ENCODE measurements around the gene CAV1. TPM values are rescaled to one million over a fixed set of nuclear protein-coding genes. Genes with fewer than 3 reads are reported as not detected.

The CAV1 gene
- total RNA-seq, 1 donor from 2014 or later, result 66.7 TPM

GRCh38 chr7:116505823-116506222 lies 19.0 kb upstream of the CAV1 start:
- no peak overlapping the region for H3K4me3 ChIP-seq (ENCODE audit: low read depth, low read length)
- DNase-seq (ENCODE audit: low read depth), result no peak
- TF ChIP-seq CTCF (conservative IDR thresholded peaks at IDR 0.05; ENCODE audit: low read depth, low read length), result no peak

- TF ChIP-seq CTCF (conservative IDR thresholded peaks at IDR 0.05; ENCODE audit: low read depth, low read length), result no peak
- DNase-seq (ENCODE audit: low read depth), result no peak
- no peak overlapping the region for H3K4me3 ChIP-seq (ENCODE audit: low read depth, low read length)
Measured at GRCh38 chr7:116509982-116510579, 14.8 kb upstream of the CAV1 start.

GRCh38 chr7:116510795-116511194 lies 14.0 kb upstream of the CAV1 start:
- no peak overlapping the region for H3K4me3 ChIP-seq (ENCODE audit: low read depth, low read length)
- TF ChIP-seq CTCF (conservative IDR thresholded peaks at IDR 0.05; ENCODE audit: low read depth, low read length), result no peak
- no peak for DNase-seq (ENCODE audit: low read depth)

GRCh38 chr7:116511552-116512519 lies 13.0 kb upstream of the CAV1 start:
- no peak for DNase-seq (ENCODE audit: low read depth)
- H3K4me3 ChIP-seq (ENCODE audit: low read depth, low read length), result peak overlapping the region; percentile 17
- TF ChIP-seq CTCF (conservative IDR thresholded peaks at IDR 0.05; ENCODE audit: low read depth, low read length), result no peak

GRCh38 chr7:116512520-116513188 lies 12.2 kb upstream of the CAV1 start:
- no peak overlapping the region for H3K4me3 ChIP-seq (ENCODE audit: low read depth, low read length)
- DNase-seq (ENCODE audit: low read depth), result no peak
- no peak for TF ChIP-seq CTCF (conservative IDR thresholded peaks at IDR 0.05; ENCODE audit: low read depth, low read length)

GRCh38 chr7:116515584-116515983 lies 9.3 kb upstream of the CAV1 start:
- no peak for DNase-seq (ENCODE audit: low read depth)
- no peak overlapping the region for H3K4me3 ChIP-seq (ENCODE audit: low read depth, low read length)
- TF ChIP-seq CTCF (conservative IDR thresholded peaks at IDR 0.05; ENCODE audit: low read depth, low read length), result no peak

All from epithelial cell of proximal tubule (primary cell).